ENCODE measurements around the gene GPC6.

DNA sequence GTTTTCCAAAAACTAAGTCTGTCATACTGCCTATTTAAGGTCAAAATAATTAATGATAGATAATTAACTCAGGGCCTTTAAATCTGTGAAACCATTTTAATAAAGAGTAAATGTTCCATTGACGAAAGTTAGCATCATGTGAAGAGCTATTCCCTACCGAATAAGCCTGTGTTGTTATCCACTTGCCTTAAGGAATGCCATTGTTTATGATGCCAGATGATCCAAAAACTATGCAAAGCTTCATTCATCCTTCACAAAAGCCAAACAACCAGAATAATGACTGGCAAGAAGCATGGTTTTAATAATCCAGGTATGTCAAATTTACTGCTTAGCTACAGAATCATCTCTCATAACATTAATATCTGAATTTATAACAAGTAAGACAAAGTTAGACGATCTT lies 6.5 kb upstream of the GPC6 start:
- TF ChIP-seq, protein P1, sequence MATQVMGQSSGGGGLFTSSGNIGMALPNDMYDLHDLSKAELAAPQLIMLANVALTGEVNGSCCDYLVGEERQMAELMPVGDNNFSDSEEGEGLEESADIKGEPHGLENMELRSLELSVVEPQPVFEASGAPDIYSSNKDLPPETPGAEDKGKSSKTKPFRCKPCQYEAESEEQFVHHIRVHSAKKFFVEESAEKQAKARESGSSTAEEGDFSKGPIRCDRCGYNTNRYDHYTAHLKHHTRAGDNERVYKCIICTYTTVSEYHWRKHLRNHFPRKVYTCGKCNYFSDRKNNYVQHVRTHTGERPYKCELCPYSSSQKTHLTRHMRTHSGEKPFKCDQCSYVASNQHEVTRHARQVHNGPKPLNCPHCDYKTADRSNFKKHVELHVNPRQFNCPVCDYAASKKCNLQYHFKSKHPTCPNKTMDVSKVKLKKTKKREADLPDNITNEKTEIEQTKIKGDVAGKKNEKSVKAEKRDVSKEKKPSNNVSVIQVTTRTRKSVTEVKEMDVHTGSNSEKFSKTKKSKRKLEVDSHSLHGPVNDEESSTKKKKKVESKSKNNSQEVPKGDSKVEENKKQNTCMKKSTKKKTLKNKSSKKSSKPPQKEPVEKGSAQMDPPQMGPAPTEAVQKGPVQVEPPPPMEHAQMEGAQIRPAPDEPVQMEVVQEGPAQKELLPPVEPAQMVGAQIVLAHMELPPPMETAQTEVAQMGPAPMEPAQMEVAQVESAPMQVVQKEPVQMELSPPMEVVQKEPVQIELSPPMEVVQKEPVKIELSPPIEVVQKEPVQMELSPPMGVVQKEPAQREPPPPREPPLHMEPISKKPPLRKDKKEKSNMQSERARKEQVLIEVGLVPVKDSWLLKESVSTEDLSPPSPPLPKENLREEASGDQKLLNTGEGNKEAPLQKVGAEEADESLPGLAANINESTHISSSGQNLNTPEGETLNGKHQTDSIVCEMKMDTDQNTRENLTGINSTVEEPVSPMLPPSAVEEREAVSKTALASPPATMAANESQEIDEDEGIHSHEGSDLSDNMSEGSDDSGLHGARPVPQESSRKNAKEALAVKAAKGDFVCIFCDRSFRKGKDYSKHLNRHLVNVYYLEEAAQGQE (IDR thresholded peaks at IDR 0.05; ENCODE audit: low read depth, low read length) = no peak
- TF ChIP-seq YY1 (IDR thresholded peaks at IDR 0.05; ENCODE audit: low read depth) = no peak
- TF ChIP-seq, protein P2, sequence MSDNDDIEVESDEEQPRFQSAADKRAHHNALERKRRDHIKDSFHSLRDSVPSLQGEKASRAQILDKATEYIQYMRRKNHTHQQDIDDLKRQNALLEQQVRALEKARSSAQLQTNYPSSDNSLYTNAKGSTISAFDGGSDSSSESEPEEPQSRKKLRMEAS (IDR thresholded peaks at IDR 0.05; ENCODE audit: low read depth) = no peak
- TF ChIP-seq, protein P3, sequence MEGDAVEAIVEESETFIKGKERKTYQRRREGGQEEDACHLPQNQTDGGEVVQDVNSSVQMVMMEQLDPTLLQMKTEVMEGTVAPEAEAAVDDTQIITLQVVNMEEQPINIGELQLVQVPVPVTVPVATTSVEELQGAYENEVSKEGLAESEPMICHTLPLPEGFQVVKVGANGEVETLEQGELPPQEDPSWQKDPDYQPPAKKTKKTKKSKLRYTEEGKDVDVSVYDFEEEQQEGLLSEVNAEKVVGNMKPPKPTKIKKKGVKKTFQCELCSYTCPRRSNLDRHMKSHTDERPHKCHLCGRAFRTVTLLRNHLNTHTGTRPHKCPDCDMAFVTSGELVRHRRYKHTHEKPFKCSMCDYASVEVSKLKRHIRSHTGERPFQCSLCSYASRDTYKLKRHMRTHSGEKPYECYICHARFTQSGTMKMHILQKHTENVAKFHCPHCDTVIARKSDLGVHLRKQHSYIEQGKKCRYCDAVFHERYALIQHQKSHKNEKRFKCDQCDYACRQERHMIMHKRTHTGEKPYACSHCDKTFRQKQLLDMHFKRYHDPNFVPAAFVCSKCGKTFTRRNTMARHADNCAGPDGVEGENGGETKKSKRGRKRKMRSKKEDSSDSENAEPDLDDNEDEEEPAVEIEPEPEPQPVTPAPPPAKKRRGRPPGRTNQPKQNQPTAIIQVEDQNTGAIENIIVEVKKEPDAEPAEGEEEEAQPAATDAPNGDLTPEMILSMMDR (IDR thresholded peaks at IDR 0.05) = no peak
- no peak for TF ChIP-seq FOXJ3 (CRISPR knock-in tag; IDR thresholded peaks at IDR 0.05)
- no peak for TF ChIP-seq RAD21 (IDR thresholded peaks at IDR 0.05; ENCODE audit: low read length)
